NCI-H1105 (cell line): ENCODE data around the gene BZW2.

Source experiments
- DNase-seq: peaks from one replicate; lab custom pipeline; 2025; lab: John Stamatoyannopoulos, UW

BZW2 gene

GRCh38 chr7:16753102-16753931 lies 107.3 kb downstream of the BZW2 start, which contains the start of gene TSPAN13:
TSPAN13 (plus strand) TSS chr7:16753755; CDS start chr7:16753968, 213 bp downstream.
- peak; percentile 97 for DNase-seq

- peak; percentile 61 for DNase-seq
Observed at GRCh38 chr7:16753932-16754855, 108.2 kb downstream of the BZW2 start.

- no peak for DNase-seq
Observed at GRCh38 chr7:16754856-16755317, 108.9 kb downstream of the BZW2 start.

- no peak for DNase-seq
Observed at GRCh38 chr7:16755397-16755796, 109.4 kb downstream of the BZW2 start.
